Astrocyte of the cerebellum (primary cell): ENCODE data around the gene PRKRIP1.

ENCODE experiments used
- DNase-seq: peaks from one replicate; pipeline ENCODE4 v3.0.0-alpha.2; 2011; ENCODE audit warnings: low read depth
- H3K4me3 ChIP-seq: 2 replicates; pipeline ENCODE4 v1.5.1; 2011; ENCODE audit warnings: mild to moderate bottlenecking, low read depth, low read length, moderate library complexity
- CTCF ChIP-seq: IDR thresholded peaks from 2 replicates; pipeline ENCODE4 v1.5.1; 2012; ENCODE audit warnings: low read length, low read depth, moderate library complexity, mild to moderate bottlenecking; ENCODE audit errors: missing control alignments
- in situ Hi-C: cut with HindIII; loops from 2 replicates; pipeline ENCODE4 v1.10.0; 2017; ENCODE audit warnings: low sequenced_read_pairs

PRKRIP1 gene

GRCh38 chr7:102457352-102457924 is 61.3 kb downstream of the PRKRIP1 start:
- in situ Hi-C loops: no loop called here

GRCh38 chr7:102459221-102459844 is 63.2 kb downstream of the PRKRIP1 start:
- no peak for TF ChIP-seq CTCF
- in situ Hi-C loops: no loop called here
- H3K4me3 ChIP-seq: no peak overlapping the region
- no peak for DNase-seq

More at GRCh38 chr7:102457352-102457924, 61.3 kb downstream of the PRKRIP1 start:
- TF ChIP-seq CTCF: no peak
- H3K4me3 ChIP-seq: no peak overlapping the region
- DNase-seq: no peak

GRCh38 chr7:102460467-102460866 is 64.3 kb downstream of the PRKRIP1 start:
- no peak for DNase-seq
- no peak overlapping the region for H3K4me3 ChIP-seq
- in situ Hi-C loops: no loop called here
- no peak for TF ChIP-seq CTCF

- no peak for TF ChIP-seq CTCF
- no peak for DNase-seq
- in situ Hi-C loops: no loop called here
These were observed 67.8 kb downstream of the PRKRIP1 start for GRCh38 chr7:102463841-102464576.

GRCh38 chr7:102464577-102465280 is 68.6 kb downstream of the PRKRIP1 start, which contains the start of the genes ALKBH4 and LRWD1:
ALKBH4 (minus strand) TSS chr7:102464863; CDS start chr7:102464836, 27 bp downstream.
LRWD1 (plus strand) TSS chr7:102464984; CDS start chr7:102465081, 97 bp downstream.
- H3K4me3 ChIP-seq: peak within 1 kb of the TSS; percentile 90
- DNase-seq: peak; percentile 63
- in situ Hi-C loops: no loop called here

More at GRCh38 chr7:102463841-102464576, 67.8 kb downstream of the PRKRIP1 start:
- peak overlapping the region; percentile 90 for H3K4me3 ChIP-seq

More at GRCh38 chr7:102464577-102465280, 68.6 kb downstream of the PRKRIP1 start, which contains the start of the genes ALKBH4 and LRWD1:
- TF ChIP-seq CTCF: no peak
